ENCODE results near the gene TGFBI.

Gene TGFBI

GRCh38 chr5:136051486-136052220 is 22.9 kb downstream of the TGFBI start:
- DNase-seq: no peak

GRCh38 chr5:136052692-136053335 is 24.0 kb downstream of the TGFBI start:
- DNase-seq: no peak

DNA sequence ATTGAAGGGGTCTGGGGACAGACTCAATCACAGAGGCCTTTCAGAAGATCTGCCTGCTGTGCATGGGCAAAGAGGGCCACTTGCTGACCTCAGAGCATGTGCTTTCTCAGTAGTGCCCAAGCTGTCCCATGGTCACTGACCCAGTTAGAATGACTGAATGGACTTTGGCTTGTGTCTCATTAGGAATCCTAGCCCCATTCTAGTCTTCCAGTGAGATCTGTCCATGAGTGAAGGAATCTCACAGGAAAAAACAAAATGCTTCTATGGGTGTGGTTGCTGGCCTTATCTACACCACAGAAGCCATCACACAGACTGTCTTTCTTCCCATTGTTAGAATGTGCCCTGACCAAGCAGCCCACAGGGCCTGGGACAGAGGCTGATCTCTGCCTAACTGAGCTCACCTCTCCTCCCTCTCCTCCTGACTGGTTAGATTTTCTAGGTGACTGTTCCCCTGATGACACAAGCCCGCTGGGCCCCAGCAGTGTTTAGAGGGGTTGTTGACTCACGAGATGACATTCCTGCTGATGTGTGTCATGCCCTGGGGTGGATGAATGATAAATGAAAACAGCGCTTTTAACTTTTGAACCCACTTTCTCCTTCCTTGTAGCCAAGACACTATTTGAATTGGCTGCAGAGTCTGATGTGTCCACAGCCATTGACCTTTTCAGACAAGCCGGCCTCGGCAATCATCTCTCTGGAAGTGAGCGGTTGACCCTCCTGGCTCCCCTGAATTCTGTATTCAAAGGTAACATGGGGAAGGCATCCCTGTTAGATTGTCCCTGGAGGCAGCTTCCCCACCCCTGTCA is 24.8 kb downstream of the TGFBI start:
- DNase-seq: no peak

- DNase-seq: no peak
Observed at GRCh38 chr5:136054142-136055019, 25.6 kb downstream of the TGFBI start.

DNA sequence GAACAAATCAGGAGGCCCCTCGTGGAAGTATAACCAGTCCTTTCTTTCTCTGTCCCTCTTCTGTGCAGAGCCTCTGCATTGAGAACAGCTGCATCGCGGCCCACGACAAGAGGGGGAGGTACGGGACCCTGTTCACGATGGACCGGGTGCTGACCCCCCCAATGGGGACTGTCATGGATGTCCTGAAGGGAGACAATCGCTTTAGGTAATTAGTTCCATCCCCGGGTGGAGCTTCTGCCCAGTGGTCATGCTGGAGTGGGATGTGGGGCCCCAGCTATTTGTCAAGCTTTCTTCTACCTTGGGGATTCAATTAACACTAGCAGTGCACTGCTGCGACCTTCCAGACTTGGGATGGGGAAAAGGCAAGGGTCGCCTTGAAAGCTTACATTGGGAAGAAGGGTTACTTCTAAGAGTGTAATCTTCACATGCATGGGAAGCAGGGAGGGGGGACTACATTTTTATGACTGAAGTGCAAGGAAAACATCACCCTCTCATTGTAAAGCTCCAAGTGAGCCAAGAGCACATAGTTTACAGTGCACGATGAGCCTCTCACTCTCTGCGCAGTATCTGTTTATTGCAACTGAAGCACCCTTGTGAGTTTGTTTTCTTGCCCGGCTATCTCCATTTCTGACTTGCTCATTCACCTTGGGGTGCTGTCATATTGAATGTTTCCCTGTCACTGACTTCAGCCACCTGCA is 27.0 kb downstream of the TGFBI start:
- DNase-seq: no peak

DNA sequence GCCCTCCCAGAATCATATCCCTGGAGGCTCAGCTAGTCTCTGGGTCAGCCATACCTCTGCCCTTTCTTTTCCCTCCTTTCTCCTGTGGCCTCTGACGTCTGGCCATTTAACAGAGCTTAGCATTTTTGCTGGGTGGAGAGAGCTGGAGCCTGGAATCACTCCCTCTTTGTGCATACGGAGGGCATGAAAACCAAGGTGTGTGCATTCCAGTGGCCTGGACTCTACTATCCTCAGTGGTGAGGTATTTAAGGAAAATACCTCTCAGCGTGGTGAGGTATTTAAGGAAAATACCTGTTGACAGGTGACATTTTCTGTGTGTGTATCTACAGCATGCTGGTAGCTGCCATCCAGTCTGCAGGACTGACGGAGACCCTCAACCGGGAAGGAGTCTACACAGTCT is 27.5 kb downstream of the TGFBI start:
- no peak for DNase-seq

GRCh38 chr5:136056771-136057335 is 28.1 kb downstream of the TGFBI start:
- DNase-seq: no peak

GRCh38 chr5:136057401-136058038 is 28.7 kb downstream of the TGFBI start:
- no peak for DNase-seq

GRCh38 chr5:136058039-136058971 is 29.5 kb downstream of the TGFBI start:
- DNase-seq: no peak

DNA sequence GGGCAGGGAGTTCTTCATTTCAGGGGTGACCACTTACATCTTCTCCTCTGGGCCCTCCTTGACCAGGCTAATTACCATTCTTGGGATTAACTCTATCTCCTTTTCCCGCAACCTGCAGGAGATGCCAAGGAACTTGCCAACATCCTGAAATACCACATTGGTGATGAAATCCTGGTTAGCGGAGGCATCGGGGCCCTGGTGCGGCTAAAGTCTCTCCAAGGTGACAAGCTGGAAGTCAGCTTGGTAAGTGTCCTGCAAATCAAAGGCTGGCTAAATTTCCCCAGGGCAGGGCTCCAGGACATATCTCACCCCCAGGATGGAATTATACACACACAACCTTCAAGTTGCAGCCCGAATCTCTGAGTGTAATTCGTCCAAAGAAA is 30.2 kb downstream of the TGFBI start:
- DNase-seq: no peak

GRCh38 chr5:136060963-136061362 is 32.2 kb downstream of the TGFBI start:
- DNase-seq: no peak

- no peak for DNase-seq
Observed at GRCh38 chr5:136061630-136062365, 33.0 kb downstream of the TGFBI start.

- DNase-seq: no peak
Observed at GRCh38 chr5:136062366-136063274, 33.8 kb downstream of the TGFBI start.

GRCh38 chr5:136063778-136064465 is 35.1 kb downstream of the TGFBI start:
- DNase-seq: no peak

DNA sequence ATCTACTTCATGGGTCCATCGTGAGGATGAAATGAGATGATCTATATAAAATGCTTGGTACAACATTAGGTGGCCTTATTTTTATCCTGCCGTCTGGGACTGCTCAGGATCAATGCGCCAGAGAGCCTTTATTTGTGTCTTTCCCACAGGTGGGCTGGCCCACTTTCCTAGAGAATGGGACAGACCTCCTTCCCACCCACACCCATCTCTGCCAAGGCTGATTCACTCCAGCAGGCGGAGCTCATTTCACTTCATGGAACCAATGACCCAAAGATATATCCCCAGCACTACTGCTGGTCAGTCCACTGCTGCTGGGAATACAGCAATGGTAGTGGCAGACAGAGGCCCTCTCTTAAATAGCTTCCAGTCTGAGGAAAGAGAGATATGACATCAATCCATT is 35.7 kb downstream of the TGFBI start:
- DNase-seq: no peak

GRCh38 chr5:136065588-136065987 is 36.8 kb downstream of the TGFBI start:
- DNase-seq: no peak

GRCh38 chr5:136066661-136067271 is 38.0 kb downstream of the TGFBI start:
- DNase-seq: no peak
